ENCODE measurements around the gene FGD2. TPM values are rescaled to one million over a fixed set of nuclear protein-coding genes. Genes with fewer than 3 reads are reported as not detected.

Gene FGD2
- total and polyA plus RNA-seq, 9 of the 15 experiments (the other 6 are each of a cell fraction or from before 2014, with no cell fraction given) = 0.09 TPM; not detected in 8

DNA sequence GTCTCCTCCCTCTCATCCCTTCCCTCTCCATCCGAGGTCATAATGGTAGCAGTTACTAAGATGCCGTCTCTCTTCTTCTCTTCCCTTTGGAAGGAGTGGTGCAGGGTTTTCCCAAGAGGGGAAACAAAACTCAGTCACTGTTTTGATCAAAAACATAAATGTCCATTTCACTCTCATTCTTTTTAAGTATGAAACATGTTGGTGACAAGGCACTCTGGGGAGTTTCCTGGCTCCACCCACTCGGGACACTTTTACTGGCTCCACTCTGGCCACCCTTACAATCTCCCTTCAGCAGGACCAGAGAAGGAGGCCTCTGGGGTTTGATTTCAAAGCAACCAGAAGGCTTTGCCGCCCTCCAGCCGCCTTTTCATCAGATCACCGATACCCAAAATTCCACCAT lies 57.0 kb downstream of the FGD2 start (continued):
- TF ChIP-seq SMARCE1 (IDR thresholded peaks at IDR 0.05) (0 out of 2 replicates have a peak, but pooled peaks have one; percentile 11), HDAC1 (IDR thresholded peaks at IDR 0.05) (0 out of 4 replicates have a peak, but pooled peaks of 1 of the 2 experiments have one; percentile 0), SRF (CRISPR knock-in tag; IDR thresholded peaks at IDR 0.05) (peak in 1 of 2 experiments; percentile 12; a peak in 1 of 4 replicates), ARID1B (IDR thresholded peaks at IDR 0.05) (peak; percentile 17; the same call in 1 of the 2 replicates), ZNF592 (IDR thresholded peaks at IDR 0.05) (peak; percentile 61), MBD1 (CRISPR knock-in tag; IDR thresholded peaks at IDR 0.05) (peak; percentile 77; the same call in 1 of the 2 replicates), TCFL5 (CRISPR knock-in tag; conservative IDR thresholded peaks at IDR 0.05) (no peak)
